Panc1 (cell line): ENCODE measurements around the gene CNTNAP4. TPM values are rescaled to one million over a fixed set of nuclear protein-coding genes. Genes with fewer than 3 reads are reported as not detected.

Source experiments
- ATAC-seq: fragments of 200-7000 bp; cut with Tn5 transposase; 2 replicates; pipeline ENCODE4 v1.9.1; 2020; ENCODE audit warnings: mild to moderate bottlenecking, moderate library complexity
- BruUV-seq: library from RNA; stranded (reverse); fragments of 400-500 nt; replicated peaks from 2 replicates; lab custom pipeline; 2021; lab: Mats Ljungman, UMichigan
- CTCF ChIA-PET: fragments of 300-600 bp; sonication (Branson Sonifier 250); formaldehyde crosslinking; loops from one replicate; lab custom pipeline; 2022; ENCODE audit warnings: antibody characterized with exemption; lab: Charles Lee
- POLR2A ChIA-PET: fragments of 300-600 bp; sonication (Branson Sonifier 250); formaldehyde crosslinking; loops from one replicate; lab custom pipeline; 2022; ENCODE audit warnings: antibody characterized with exemption; lab: Charles Lee
- DNase-seq: peaks from one replicate; pipeline ENCODE4 v3.0.0-alpha.2; 2010; ENCODE audit warnings: low read depth, low spot score
- H3K27ac ChIP-seq: 2 replicates; pipeline ENCODE4 v1.5.1; 2011; ENCODE audit warnings: mild to moderate bottlenecking, low read length, inconsistent platforms
- H3K27me3 ChIP-seq: fragments of 200-500 bp; sonication (Bioruptor generic); 2 replicates; pipeline ENCODE4 v1.6.0; 2014; ENCODE audit warnings: low read length, inconsistent platforms; ENCODE audit not compliant: control insufficient read depth, insufficient read depth
- H3K36me3 ChIP-seq: fragments of 200-500 bp; sonication (Bioruptor generic); 2 replicates; pipeline ENCODE4 v1.5.1; 2014; ENCODE audit warnings: inconsistent platforms, mild to moderate bottlenecking, low read length, moderate library complexity; ENCODE audit not compliant: control insufficient read depth, insufficient read depth
- H3K4me1 ChIP-seq: 2 replicates; pipeline ENCODE4 v1.5.1; 2011; ENCODE audit warnings: inconsistent platforms, mild to moderate bottlenecking, low read length, moderate library complexity; ENCODE audit not compliant: control insufficient read depth, insufficient read depth
- H3K4me3 ChIP-seq, 2 experiments: 2 replicates each; pipeline ENCODE4 v1.5.1; 2011 to 2012; ENCODE audit warnings: low read depth in 2 of 2, low read length in 2 of 2, mild to moderate bottlenecking in 2 of 2, inconsistent platforms in 1 of 2, moderate library complexity in 1 of 2
- H3K9me3 ChIP-seq: fragments of 200-500 bp; sonication (Bioruptor generic); 2 replicates; pipeline ENCODE4 v1.5.1; 2014; ENCODE audit warnings: low read depth, mild to moderate bottlenecking, inconsistent platforms, low read length, moderate library complexity; ENCODE audit not compliant: control insufficient read depth, insufficient read depth
- POLR2AphosphoS5 ChIP-seq: IDR thresholded peaks from 2 replicates; pipeline ENCODE4 v1.6.1; 2012; ENCODE audit warnings: mild to moderate bottlenecking, low read depth, low read length, moderate library complexity
- SIN3A ChIP-seq: IDR thresholded peaks from 2 replicates; pipeline ENCODE4 v1.6.1; 2012; ENCODE audit warnings: low read depth, mild to moderate bottlenecking, low read length, moderate library complexity, borderline replicate concordance; ENCODE audit not compliant: insufficient read depth
- TCF7L2 ChIP-seq: IDR thresholded peaks from 2 replicates; pipeline ENCODE4 v1.6.1; 2011; ENCODE audit warnings: mild to moderate bottlenecking, low read depth, low read length, inconsistent platforms
- in situ Hi-C: cut with HindIII; loops from 2 replicates; pipeline ENCODE4 v1.10.0; 2016; ENCODE audit warnings: low sequenced_read_pairs, low pct_unique_long_range_greater_than_20kb
- intact Hi-C: fragments of 100-400 bp; cut with micrococcal nuclease; formaldehyde crosslinking; loops from one replicate; pipeline ENCODE4 v1.10.0; 2022; ENCODE audit not compliant: unreplicated experiment
- total RNA-seq: library from RNA; stranded (reverse); gene quantifications from one replicate; pipeline ENCODE4 v1.2.1, GENCODE V29; 2021; ENCODE audit not compliant: unreplicated experiment
- TF ChIP-seq, protein P1 (sequence below), 2 experiments: IDR thresholded peaks; 2 replicates each; pipeline ENCODE4 v1.6.1; 2011 to 2012; ENCODE audit warnings: low read depth in 2 of 2, control low read depth in 1 of 2, low read length in 1 of 2, mild to moderate bottlenecking in 1 of 2, moderate library complexity in 1 of 2; ENCODE audit not compliant: insufficient read depth in 1 of 2
- TF ChIP-seq, protein P2 (sequence below): fragments of 450-650 bp; IDR thresholded peaks from 2 replicates; pipeline ENCODE4 v1.5.1; 2017; ENCODE audit warnings: mild to moderate bottlenecking

The CNTNAP4 gene
- total RNA-seq, 1 experiment from 2014 or later, result not detected

DNA sequence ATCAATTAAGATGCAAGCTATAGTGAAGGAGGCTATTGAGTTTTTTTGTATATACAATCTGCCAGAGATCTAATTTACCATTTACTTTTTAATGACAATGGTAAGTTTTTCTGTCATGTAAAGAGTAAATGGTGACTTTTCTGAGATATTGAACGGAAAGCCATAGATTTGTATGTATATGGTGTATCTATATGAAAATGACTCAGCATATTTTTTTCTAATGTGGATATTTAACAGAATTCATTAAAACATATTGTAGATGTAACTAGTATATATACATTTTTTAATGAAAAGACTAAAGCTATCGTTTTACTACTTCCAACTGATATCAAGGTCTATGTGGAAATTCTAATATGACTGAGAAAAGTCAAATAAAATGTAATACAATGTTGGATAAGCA is 34.1 kb downstream of the CNTNAP4 start:
- ChIA-PET CTCF (no interaction called here), POLR2A (no interaction called here)
- no peak for ATAC-seq
- no peak overlapping the region for H3K27ac ChIP-seq
- BruUV-seq, result no TSS peak
- no peaks in the 10 kb centered on the region for H3K27me3 ChIP-seq
- H3K9me3 ChIP-seq, result no peaks in the 10 kb centered on the region
- intact Hi-C loops, result no loop called here
- TF ChIP-seq, protein P1, sequence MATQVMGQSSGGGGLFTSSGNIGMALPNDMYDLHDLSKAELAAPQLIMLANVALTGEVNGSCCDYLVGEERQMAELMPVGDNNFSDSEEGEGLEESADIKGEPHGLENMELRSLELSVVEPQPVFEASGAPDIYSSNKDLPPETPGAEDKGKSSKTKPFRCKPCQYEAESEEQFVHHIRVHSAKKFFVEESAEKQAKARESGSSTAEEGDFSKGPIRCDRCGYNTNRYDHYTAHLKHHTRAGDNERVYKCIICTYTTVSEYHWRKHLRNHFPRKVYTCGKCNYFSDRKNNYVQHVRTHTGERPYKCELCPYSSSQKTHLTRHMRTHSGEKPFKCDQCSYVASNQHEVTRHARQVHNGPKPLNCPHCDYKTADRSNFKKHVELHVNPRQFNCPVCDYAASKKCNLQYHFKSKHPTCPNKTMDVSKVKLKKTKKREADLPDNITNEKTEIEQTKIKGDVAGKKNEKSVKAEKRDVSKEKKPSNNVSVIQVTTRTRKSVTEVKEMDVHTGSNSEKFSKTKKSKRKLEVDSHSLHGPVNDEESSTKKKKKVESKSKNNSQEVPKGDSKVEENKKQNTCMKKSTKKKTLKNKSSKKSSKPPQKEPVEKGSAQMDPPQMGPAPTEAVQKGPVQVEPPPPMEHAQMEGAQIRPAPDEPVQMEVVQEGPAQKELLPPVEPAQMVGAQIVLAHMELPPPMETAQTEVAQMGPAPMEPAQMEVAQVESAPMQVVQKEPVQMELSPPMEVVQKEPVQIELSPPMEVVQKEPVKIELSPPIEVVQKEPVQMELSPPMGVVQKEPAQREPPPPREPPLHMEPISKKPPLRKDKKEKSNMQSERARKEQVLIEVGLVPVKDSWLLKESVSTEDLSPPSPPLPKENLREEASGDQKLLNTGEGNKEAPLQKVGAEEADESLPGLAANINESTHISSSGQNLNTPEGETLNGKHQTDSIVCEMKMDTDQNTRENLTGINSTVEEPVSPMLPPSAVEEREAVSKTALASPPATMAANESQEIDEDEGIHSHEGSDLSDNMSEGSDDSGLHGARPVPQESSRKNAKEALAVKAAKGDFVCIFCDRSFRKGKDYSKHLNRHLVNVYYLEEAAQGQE (IDR thresholded peaks at IDR 0.05; ENCODE audit: insufficient read depth in 1 of 2, low read depth in 2 of 2, low read length in 1 of 2), result no peak
- no peak for TF ChIP-seq POLR2AphosphoS5
- no peak for TF ChIP-seq TCF7L2
- TF ChIP-seq, protein P2, sequence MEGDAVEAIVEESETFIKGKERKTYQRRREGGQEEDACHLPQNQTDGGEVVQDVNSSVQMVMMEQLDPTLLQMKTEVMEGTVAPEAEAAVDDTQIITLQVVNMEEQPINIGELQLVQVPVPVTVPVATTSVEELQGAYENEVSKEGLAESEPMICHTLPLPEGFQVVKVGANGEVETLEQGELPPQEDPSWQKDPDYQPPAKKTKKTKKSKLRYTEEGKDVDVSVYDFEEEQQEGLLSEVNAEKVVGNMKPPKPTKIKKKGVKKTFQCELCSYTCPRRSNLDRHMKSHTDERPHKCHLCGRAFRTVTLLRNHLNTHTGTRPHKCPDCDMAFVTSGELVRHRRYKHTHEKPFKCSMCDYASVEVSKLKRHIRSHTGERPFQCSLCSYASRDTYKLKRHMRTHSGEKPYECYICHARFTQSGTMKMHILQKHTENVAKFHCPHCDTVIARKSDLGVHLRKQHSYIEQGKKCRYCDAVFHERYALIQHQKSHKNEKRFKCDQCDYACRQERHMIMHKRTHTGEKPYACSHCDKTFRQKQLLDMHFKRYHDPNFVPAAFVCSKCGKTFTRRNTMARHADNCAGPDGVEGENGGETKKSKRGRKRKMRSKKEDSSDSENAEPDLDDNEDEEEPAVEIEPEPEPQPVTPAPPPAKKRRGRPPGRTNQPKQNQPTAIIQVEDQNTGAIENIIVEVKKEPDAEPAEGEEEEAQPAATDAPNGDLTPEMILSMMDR, result no peak
- no peak for TF ChIP-seq SIN3A
- H3K4me3 ChIP-seq, result no peak overlapping the region
- no peaks in the 10 kb centered on the region for H3K4me1 ChIP-seq
- no peaks in the 10 kb centered on the region for H3K36me3 ChIP-seq
- DNase-seq, result no peak
- in situ Hi-C loops, result no loop called here

DNA sequence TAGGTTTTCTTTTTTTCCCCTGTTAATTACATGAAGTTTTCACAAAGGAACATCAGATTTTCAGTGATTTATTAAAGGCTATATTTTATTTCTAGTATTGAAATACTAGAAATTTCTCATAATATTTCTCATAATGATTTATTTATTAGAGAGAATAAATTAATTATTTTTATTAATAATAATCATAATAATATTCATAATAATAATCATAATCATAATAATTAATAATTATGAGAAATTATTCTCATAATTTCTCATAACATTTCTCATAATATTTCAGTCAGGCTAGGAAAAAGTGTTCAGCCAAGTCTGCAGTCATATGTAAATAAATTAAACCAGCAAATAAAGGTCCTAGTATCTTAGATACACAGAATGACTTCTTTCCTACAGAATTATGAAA is 41.4 kb downstream of the CNTNAP4 start:
- no peaks in the 10 kb centered on the region for H3K4me1 ChIP-seq
- in situ Hi-C loops (no loop called here), intact Hi-C loops (no loop called here)
- no peak overlapping the region for H3K27ac ChIP-seq
- H3K4me3 ChIP-seq, result no peak overlapping the region
- POLR2A ChIA-PET, result no interaction called here
- H3K27me3 ChIP-seq, result no peaks in the 10 kb centered on the region
- no peaks in the 10 kb centered on the region for H3K9me3 ChIP-seq
- CTCF ChIA-PET, result no interaction called here
- TF ChIP-seq, protein P2, result no peak
- no peak for TF ChIP-seq TCF7L2
- TF ChIP-seq POLR2AphosphoS5, result no peak
- TF ChIP-seq, protein P1 (IDR thresholded peaks at IDR 0.05; ENCODE audit: insufficient read depth in 1 of 2, low read depth in 2 of 2, low read length in 1 of 2), result no peak
- TF ChIP-seq SIN3A, result no peak
- DNase-seq (no peak), ATAC-seq (no peak)
- no TSS peak for BruUV-seq
- no peaks in the 10 kb centered on the region for H3K36me3 ChIP-seq
